ENCODE measurements around the gene ATP11A. TPM values are rescaled to one million over a fixed set of nuclear protein-coding genes. Genes with fewer than 3 reads are reported as not detected.

Gene ATP11A
- total and polyA plus RNA-seq, 9 donors = 11.9 to 26.7 (median 21.3) TPM

GRCh38 chr13:112905990-112906641 is 216.3 kb downstream of the ATP11A start:
- peaks cover 3% of the 10 kb centered on the region for H3K9me3 ChIP-seq (replicated peaks; ENCODE audit: control insufficient read depth, low read depth, low read length)
- WGBS (ENCODE audit: insufficient coverage) = 91% methylated on average over 17 of the region's 20 CpGs
- no peaks in the 10 kb centered on the region for H3K36me3 ChIP-seq (ENCODE audit: control insufficient read depth, insufficient read depth, low read length)
- no peak for DNase-seq
- H3K27ac ChIP-seq (ENCODE audit: low read length) = no peak overlapping the region
- peaks cover 2% of the 10 kb centered on the region for H3K4me1 ChIP-seq (ENCODE audit: control insufficient read depth, insufficient read depth, low read length)
- H3K27me3 ChIP-seq (ENCODE audit: control insufficient read depth, insufficient read depth, low read length) = peaks cover 11% of the 10 kb centered on the region
- no peak overlapping the region for H3K4me3 ChIP-seq (ENCODE audit: low read length)

GRCh38 chr13:112907286-112907685 is 217.4 kb downstream of the ATP11A start:
- no peak for DNase-seq
- Histone ChIP-seq H3K4me1 (ENCODE audit: control insufficient read depth, insufficient read depth, low read length) (peaks cover 3% of the 10 kb centered on the region), H3K9me3 (replicated peaks; ENCODE audit: control insufficient read depth, low read depth, low read length) (peaks cover 3% of the 10 kb centered on the region), H3K4me3 (ENCODE audit: low read length) (no peak overlapping the region), H3K27ac (ENCODE audit: low read length) (no peak overlapping the region), H3K27me3 (ENCODE audit: control insufficient read depth, insufficient read depth, low read length) (peaks cover 11% of the 10 kb centered on the region), H3K36me3 (ENCODE audit: control insufficient read depth, insufficient read depth, low read length) (no peaks in the 10 kb centered on the region)
- WGBS (ENCODE audit: insufficient coverage) = 78% methylated on average over 8 of the region's 8 CpGs

GRCh38 chr13:112907871-112908331 is 218.1 kb downstream of the ATP11A start:
- Histone ChIP-seq H3K4me1 (ENCODE audit: control insufficient read depth, insufficient read depth, low read length) (peaks cover 3% of the 10 kb centered on the region), H3K9me3 (replicated peaks; ENCODE audit: control insufficient read depth, low read depth, low read length) (peaks cover 3% of the 10 kb centered on the region), H3K27ac (ENCODE audit: low read length) (no peak overlapping the region), H3K27me3 (ENCODE audit: control insufficient read depth, insufficient read depth, low read length) (peaks cover 7% of the 10 kb centered on the region), H3K36me3 (ENCODE audit: control insufficient read depth, insufficient read depth, low read length) (no peaks in the 10 kb centered on the region), H3K4me3 (ENCODE audit: low read length) (no peak overlapping the region)
- DNase-seq = no peak
- WGBS (ENCODE audit: insufficient coverage) = 67% methylated on average over 2 of the region's 6 CpGs

- H3K27ac ChIP-seq (ENCODE audit: low read length) = no peak overlapping the region
- no peak overlapping the region for H3K4me3 ChIP-seq (ENCODE audit: low read length)
- H3K9me3 ChIP-seq (replicated peaks; ENCODE audit: control insufficient read depth, low read depth, low read length) = peaks cover 3% of the 10 kb centered on the region
- H3K4me1 ChIP-seq (ENCODE audit: control insufficient read depth, insufficient read depth, low read length) = peaks cover 3% of the 10 kb centered on the region
- no peak for DNase-seq
- no peaks in the 10 kb centered on the region for H3K36me3 ChIP-seq (ENCODE audit: control insufficient read depth, insufficient read depth, low read length)
- 77% methylated on average over 4 of the region's 5 CpGs for WGBS (ENCODE audit: insufficient coverage)
- peaks cover 7% of the 10 kb centered on the region for H3K27me3 ChIP-seq (ENCODE audit: control insufficient read depth, insufficient read depth, low read length)
These were observed 218.5 kb downstream of the ATP11A start for GRCh38 chr13:112908342-112908741.

- no peak overlapping the region for H3K27ac ChIP-seq (ENCODE audit: low read length)
- peaks cover 9% of the 10 kb centered on the region for H3K27me3 ChIP-seq (ENCODE audit: control insufficient read depth, insufficient read depth, low read length)
- no peak overlapping the region for H3K4me3 ChIP-seq (ENCODE audit: low read length)
- DNase-seq = no peak
- H3K4me1 ChIP-seq (ENCODE audit: control insufficient read depth, insufficient read depth, low read length) = peaks cover 3% of the 10 kb centered on the region
- H3K9me3 ChIP-seq (replicated peaks; ENCODE audit: control insufficient read depth, low read depth, low read length) = peaks cover 3% of the 10 kb centered on the region
- no CpG with 5 or more reads among the region's 4 CpGs for WGBS (ENCODE audit: insufficient coverage)
- H3K36me3 ChIP-seq (ENCODE audit: control insufficient read depth, insufficient read depth, low read length) = no peaks in the 10 kb centered on the region
These were observed 220.2 kb downstream of the ATP11A start for GRCh38 chr13:112910016-112910415.

GRCh38 chr13:112910616-112911280 is 220.9 kb downstream of the ATP11A start:
- Histone ChIP-seq H3K4me1 (ENCODE audit: control insufficient read depth, insufficient read depth, low read length) (peaks cover 3% of the 10 kb centered on the region), H3K4me3 (ENCODE audit: low read length) (no peak overlapping the region), H3K27ac (ENCODE audit: low read length) (no peak overlapping the region), H3K9me3 (replicated peaks; ENCODE audit: control insufficient read depth, low read depth, low read length) (no peaks in the 10 kb centered on the region), H3K27me3 (ENCODE audit: control insufficient read depth, insufficient read depth, low read length) (peaks cover 9% of the 10 kb centered on the region), H3K36me3 (ENCODE audit: control insufficient read depth, insufficient read depth, low read length) (no peaks in the 10 kb centered on the region)
- 50% methylated on average over 16 of the region's 27 CpGs for WGBS (ENCODE audit: insufficient coverage)
- no peak for DNase-seq

GRCh38 chr13:112911285-112911701 is 221.5 kb downstream of the ATP11A start:
- WGBS (ENCODE audit: insufficient coverage) = 94% methylated on average over 24 of the region's 24 CpGs
- no peaks in the 10 kb centered on the region for H3K36me3 ChIP-seq (ENCODE audit: control insufficient read depth, insufficient read depth, low read length)
- no peak for DNase-seq
- H3K4me3 ChIP-seq (ENCODE audit: low read length) = no peak overlapping the region
- peaks cover 9% of the 10 kb centered on the region for H3K27me3 ChIP-seq (ENCODE audit: control insufficient read depth, insufficient read depth, low read length)
- peaks cover 3% of the 10 kb centered on the region for H3K4me1 ChIP-seq (ENCODE audit: control insufficient read depth, insufficient read depth, low read length)
- no peaks in the 10 kb centered on the region for H3K9me3 ChIP-seq (replicated peaks; ENCODE audit: control insufficient read depth, low read depth, low read length)
- H3K27ac ChIP-seq (ENCODE audit: low read length) = no peak overlapping the region

GRCh38 chr13:112911883-112912282 is 222.0 kb downstream of the ATP11A start:
- Histone ChIP-seq H3K27me3 (ENCODE audit: control insufficient read depth, insufficient read depth, low read length) (peaks cover 9% of the 10 kb centered on the region), H3K27ac (ENCODE audit: low read length) (no peak overlapping the region), H3K4me1 (ENCODE audit: control insufficient read depth, insufficient read depth, low read length) (peaks cover 3% of the 10 kb centered on the region), H3K4me3 (ENCODE audit: low read length) (no peak overlapping the region), H3K9me3 (replicated peaks; ENCODE audit: control insufficient read depth, low read depth, low read length) (no peaks in the 10 kb centered on the region), H3K36me3 (ENCODE audit: control insufficient read depth, insufficient read depth, low read length) (no peaks in the 10 kb centered on the region)
- WGBS (ENCODE audit: insufficient coverage) = 94% methylated on average over 2 of the region's 6 CpGs
- DNase-seq = no peak

- Histone ChIP-seq H3K4me1 (ENCODE audit: control insufficient read depth, insufficient read depth, low read length) (peaks cover 3% of the 10 kb centered on the region), H3K9me3 (replicated peaks; ENCODE audit: control insufficient read depth, low read depth, low read length) (no peaks in the 10 kb centered on the region), H3K4me3 (ENCODE audit: low read length) (no peak overlapping the region), H3K27ac (ENCODE audit: low read length) (no peak overlapping the region), H3K36me3 (ENCODE audit: control insufficient read depth, insufficient read depth, low read length) (no peaks in the 10 kb centered on the region), H3K27me3 (ENCODE audit: control insufficient read depth, insufficient read depth, low read length) (peaks cover 9% of the 10 kb centered on the region)
- no CpG with 5 or more reads among the region's 1 CpG for WGBS (ENCODE audit: insufficient coverage)
- DNase-seq = no peak
These were observed 223.0 kb downstream of the ATP11A start for GRCh38 chr13:112912726-112913440.

- Histone ChIP-seq H3K9me3 (replicated peaks; ENCODE audit: control insufficient read depth, low read depth, low read length) (no peaks in the 10 kb centered on the region), H3K4me3 (ENCODE audit: low read length) (no peak overlapping the region), H3K27ac (ENCODE audit: low read length) (no peak overlapping the region), H3K27me3 (ENCODE audit: control insufficient read depth, insufficient read depth, low read length) (peaks cover 3% of the 10 kb centered on the region), H3K4me1 (ENCODE audit: control insufficient read depth, insufficient read depth, low read length) (no peaks in the 10 kb centered on the region), H3K36me3 (ENCODE audit: control insufficient read depth, insufficient read depth, low read length) (no peaks in the 10 kb centered on the region)
- WGBS (ENCODE audit: insufficient coverage) = 90% methylated on average over 2 of the region's 14 CpGs
- no peak for DNase-seq
These were observed 226.5 kb downstream of the ATP11A start for GRCh38 chr13:112916296-112916695.
